Endodermal cell (in vitro differentiated cells): Measurements from ENCODE around the gene AMY2B. TPM values are rescaled to one million over a fixed set of nuclear protein-coding genes. Genes with fewer than 3 reads are reported as not detected.
"Not testable (repeated sequence)": the region's sequence is repeated elsewhere in the genome, so short reads cannot be mapped to it uniquely, and the experiment has no call there.

Source experiments
- DNase-seq: peaks from one replicate; pipeline ENCODE4 v3.0.0-alpha.2; 2017
- H3K27ac ChIP-seq: 2 replicates; pipeline ENCODE4 v1.5.1; 2013; ENCODE audit warnings: mild to moderate bottlenecking, low read depth, low read length, moderate library complexity
- H3K27me3 ChIP-seq: 2 replicates; pipeline ENCODE4 v1.6.1; 2013; ENCODE audit warnings: mild to moderate bottlenecking, low read length, moderate library complexity; ENCODE audit not compliant: insufficient read depth, control insufficient read depth, poor library complexity, severe bottlenecking
- H3K36me3 ChIP-seq: 2 replicates; pipeline ENCODE4 v1.7.0; 2013; ENCODE audit warnings: mild to moderate bottlenecking, low read length, moderate library complexity; ENCODE audit not compliant: control insufficient read depth, insufficient read depth
- H3K4me1 ChIP-seq: one replicate; pipeline ENCODE4 v1.7.0; 2013; ENCODE audit warnings: low read length; ENCODE audit not compliant: control insufficient read depth, insufficient read depth
- H3K4me3 ChIP-seq: 2 replicates; pipeline ENCODE4 v1.5.1; 2013; ENCODE audit warnings: mild to moderate bottlenecking, low read length, moderate library complexity
- H3K9ac ChIP-seq: 2 replicates; pipeline ENCODE4 v1.6.1; 2013; ENCODE audit warnings: mild to moderate bottlenecking, low read length, moderate library complexity; ENCODE audit not compliant: poor library complexity, severe bottlenecking; ENCODE audit errors: extremely low read depth
- H3K9me3 ChIP-seq: 2 replicates; pipeline ENCODE4 v1.6.1; 2013; ENCODE audit warnings: mild to moderate bottlenecking, low read length, moderate library complexity; ENCODE audit not compliant: control insufficient read depth
- H3K27ac Mint-ChIP-seq: 2 replicates; pipeline ENCODE4 v1.8.0; 2020; ENCODE audit warnings: mixed read lengths
- H3K27me3 Mint-ChIP-seq: 2 replicates; pipeline ENCODE4 v1.8.0; 2021; ENCODE audit warnings: mild to moderate bottlenecking, mixed read lengths; ENCODE audit not compliant: insufficient read depth
- H3K36me3 Mint-ChIP-seq: 2 replicates; pipeline ENCODE4 v1.8.0; 2020; ENCODE audit warnings: low read depth, mixed read lengths
- H3K4me1 Mint-ChIP-seq: 2 replicates; pipeline ENCODE4 v1.8.0; 2020; ENCODE audit warnings: mixed read lengths
- H3K4me3 Mint-ChIP-seq: 2 replicates; pipeline ENCODE4 v1.8.0; 2020; ENCODE audit warnings: mild to moderate bottlenecking, moderate library complexity, mixed read lengths
- H3K9me3 Mint-ChIP-seq: 2 replicates; pipeline ENCODE4 v1.8.0; 2020; ENCODE audit warnings: mild to moderate bottlenecking, mixed read lengths
- WGBS, 2 experiments: methylation state at CpG; one replicate each; pipeline versions ENCODE4 v1.1.5 to v1.1.7; 2013; ENCODE audit warnings: missing lambda C conversion rate in 2 of 2, mixed read lengths in 1 of 2; ENCODE audit not compliant: insufficient coverage in 1 of 2, insufficient read length in 1 of 2; 5-methylcytosine and 5-hydroxymethylcytosine counted together
- total RNA-seq, 2 donors: library from RNA; stranded (reverse); fragmentation: NEBNext Ultra II Directional in 1 of 2; extraction: Animal tissue kit (Norgen Biotek cat#: 25700) in 1 of 2; gene quantifications; 2 replicates in 1 of 2; 3 replicates in 1 of 2; pipeline ENCODE4 v1.2.1, GENCODE V29; 2021
- TF ChIP-seq, protein P1 (sequence below): fragments of 200-600 bp; sonication (generic); conservative IDR thresholded peaks from 2 replicates; pipeline ENCODE4 v1.5.0; 2021; ENCODE audit warnings: antibody characterized with exemption, mild to moderate bottlenecking

The AMY2B gene
- total RNA-seq, 2 donors from 2014 or later: 1.6 to 3.1 TPM

DNA sequence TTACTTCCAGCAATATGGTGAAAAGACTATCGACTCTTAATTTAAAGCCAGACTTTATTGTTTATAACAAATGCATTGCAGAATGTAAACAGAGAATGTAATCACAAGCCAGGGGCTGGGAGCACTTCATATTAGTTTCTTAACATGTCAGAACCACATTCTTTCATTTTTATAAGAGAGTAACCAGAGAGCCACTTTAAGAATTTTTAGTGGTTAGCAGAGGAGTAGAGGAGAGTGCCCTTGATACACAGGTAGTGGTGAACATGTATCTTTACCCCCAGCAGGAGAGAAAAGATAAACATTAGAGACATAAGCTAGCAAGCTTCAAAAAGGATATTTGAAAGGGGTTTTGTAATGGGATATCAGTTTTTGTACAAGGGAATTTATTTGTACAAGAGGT is 11.1 kb downstream of the AMY2B start:
- no peak for DNase-seq
- H3K36me3 ChIP-seq: no peaks in the 10 kb centered on the region
- H3K4me3 ChIP-seq: no peak overlapping the region
- no peak overlapping the region for H3K4me3 Mint-ChIP-seq
- no peaks in the 10 kb centered on the region for H3K27me3 Mint-ChIP-seq
- peaks cover 4% of the 10 kb centered on the region for H3K9me3 ChIP-seq
- no peak overlapping the region for H3K9ac ChIP-seq
- WGBS, 2 experiments: 100% methylated on average over 1 of the region's 1 CpG; no CpG with 5 or more reads in 1 of the 2 experiments
- no peaks in the 10 kb centered on the region for H3K27me3 ChIP-seq
- no peaks in the 10 kb centered on the region for H3K4me1 Mint-ChIP-seq
- no peak overlapping the region for H3K27ac ChIP-seq
- no peaks in the 10 kb centered on the region for H3K4me1 ChIP-seq
- H3K27ac Mint-ChIP-seq: no peak overlapping the region
- no peaks in the 10 kb centered on the region for H3K36me3 Mint-ChIP-seq
- peaks cover 31% of the 10 kb centered on the region for H3K9me3 Mint-ChIP-seq
- TF ChIP-seq, protein P1, sequence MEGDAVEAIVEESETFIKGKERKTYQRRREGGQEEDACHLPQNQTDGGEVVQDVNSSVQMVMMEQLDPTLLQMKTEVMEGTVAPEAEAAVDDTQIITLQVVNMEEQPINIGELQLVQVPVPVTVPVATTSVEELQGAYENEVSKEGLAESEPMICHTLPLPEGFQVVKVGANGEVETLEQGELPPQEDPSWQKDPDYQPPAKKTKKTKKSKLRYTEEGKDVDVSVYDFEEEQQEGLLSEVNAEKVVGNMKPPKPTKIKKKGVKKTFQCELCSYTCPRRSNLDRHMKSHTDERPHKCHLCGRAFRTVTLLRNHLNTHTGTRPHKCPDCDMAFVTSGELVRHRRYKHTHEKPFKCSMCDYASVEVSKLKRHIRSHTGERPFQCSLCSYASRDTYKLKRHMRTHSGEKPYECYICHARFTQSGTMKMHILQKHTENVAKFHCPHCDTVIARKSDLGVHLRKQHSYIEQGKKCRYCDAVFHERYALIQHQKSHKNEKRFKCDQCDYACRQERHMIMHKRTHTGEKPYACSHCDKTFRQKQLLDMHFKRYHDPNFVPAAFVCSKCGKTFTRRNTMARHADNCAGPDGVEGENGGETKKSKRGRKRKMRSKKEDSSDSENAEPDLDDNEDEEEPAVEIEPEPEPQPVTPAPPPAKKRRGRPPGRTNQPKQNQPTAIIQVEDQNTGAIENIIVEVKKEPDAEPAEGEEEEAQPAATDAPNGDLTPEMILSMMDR: no peak

DNA sequence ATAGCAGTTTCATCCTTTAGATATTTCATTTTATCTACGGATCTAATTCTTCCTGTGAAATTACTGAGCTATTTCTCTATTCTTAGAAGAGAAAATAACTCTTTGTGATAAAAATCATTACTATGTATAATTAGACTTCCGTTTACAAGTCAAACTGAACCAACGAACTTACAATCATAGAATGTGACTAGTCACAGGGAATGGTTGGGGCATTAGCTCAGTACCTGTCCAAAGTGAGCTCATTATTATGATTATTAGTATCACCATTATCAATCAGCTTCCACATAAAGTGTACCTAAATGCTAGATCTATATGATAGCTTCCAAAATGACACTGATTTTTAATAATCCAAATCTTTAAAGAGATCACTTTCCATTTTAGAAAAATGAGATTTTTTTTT is 12.5 kb downstream of the AMY2B start:
- no peaks in the 10 kb centered on the region for H3K4me1 Mint-ChIP-seq
- H3K36me3 Mint-ChIP-seq: peaks cover 2% of the 10 kb centered on the region
- no peak for DNase-seq
- Histone ChIP-seq H3K36me3 (no peaks in the 10 kb centered on the region), H3K9me3 (peaks cover 17% of the 10 kb centered on the region), H3K4me1 (no peaks in the 10 kb centered on the region), H3K27me3 (no peaks in the 10 kb centered on the region), H3K27ac (no peak overlapping the region), H3K4me3 (no peak overlapping the region), H3K9ac (no peak overlapping the region)
- WGBS, 2 experiments: 100% methylated on average over 2 of the region's 3 CpGs; no CpG with 5 or more reads in 1 of the 2 experiments
- H3K27me3 Mint-ChIP-seq: no peaks in the 10 kb centered on the region
- H3K4me3 Mint-ChIP-seq: no peak overlapping the region
- H3K27ac Mint-ChIP-seq: no peak overlapping the region
- peaks cover 44% of the 10 kb centered on the region for H3K9me3 Mint-ChIP-seq
- TF ChIP-seq, protein P1: no peak

DNA sequence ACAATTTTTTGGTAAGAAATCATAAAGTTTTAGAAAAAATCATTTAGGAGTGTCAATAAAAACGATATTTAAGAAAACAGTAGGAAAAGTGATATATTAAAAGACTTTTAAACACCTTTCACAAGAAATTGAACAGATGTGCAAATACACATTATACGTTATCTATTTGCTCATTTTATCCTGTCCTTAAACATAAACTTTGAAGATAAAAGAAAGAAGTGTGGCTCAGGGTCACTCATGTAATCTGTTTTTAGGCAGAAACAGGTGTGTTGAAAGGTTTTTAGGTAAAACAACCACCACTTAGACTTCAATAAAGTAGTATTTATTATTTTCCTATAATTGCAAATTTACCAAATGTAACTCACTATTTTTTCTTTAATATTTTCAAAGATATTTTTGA is 13.1 kb downstream of the AMY2B start:
- TF ChIP-seq, protein P1: no peak
- Mint-ChIP-seq H3K27ac (no peak overlapping the region), H3K9me3 (peaks cover 46% of the 10 kb centered on the region), H3K4me1 (no peaks in the 10 kb centered on the region), H3K36me3 (peaks cover 2% of the 10 kb centered on the region), H3K4me3 (no peak overlapping the region), H3K27me3 (no peaks in the 10 kb centered on the region)
- Histone ChIP-seq H3K27ac (no peak overlapping the region), H3K9ac (no peak overlapping the region), H3K4me3 (no peak overlapping the region), H3K27me3 (no peaks in the 10 kb centered on the region), H3K9me3 (peaks cover 17% of the 10 kb centered on the region), H3K4me1 (no peaks in the 10 kb centered on the region), H3K36me3 (no peaks in the 10 kb centered on the region)
- 78% methylated on average over 1 of the region's 2 CpGs; no CpG with 5 or more reads in 1 of the 2 experiments for WGBS, 2 experiments
- DNase-seq: no peak

DNA sequence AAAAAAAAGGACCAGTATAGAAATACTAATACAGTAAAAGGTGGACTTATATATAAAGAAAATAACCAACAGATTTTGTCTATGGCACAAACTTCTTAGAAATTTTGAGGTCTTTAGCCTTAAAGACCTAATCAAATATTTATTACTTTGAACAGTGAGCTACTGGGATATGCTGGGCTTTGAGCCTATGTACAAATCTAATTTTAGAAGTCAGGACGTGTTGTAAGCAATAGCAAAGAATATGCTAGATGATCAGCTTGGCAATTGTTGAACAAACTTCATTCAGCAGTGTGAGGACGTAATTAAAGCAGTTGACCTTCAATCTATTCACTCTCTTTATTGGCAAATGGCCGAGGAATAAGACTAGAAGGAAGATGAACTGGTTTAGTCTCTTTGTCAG is 31.4 kb downstream of the AMY2B start:
- DNase-seq, H3K27me3 Mint-ChIP-seq, H3K4me3 ChIP-seq, H3K9me3 ChIP-seq, H3K9me3 Mint-ChIP-seq, H3K4me3 Mint-ChIP-seq, H3K36me3 ChIP-seq, H3K27ac Mint-ChIP-seq, H3K36me3 Mint-ChIP-seq, H3K4me1 Mint-ChIP-seq, H3K27ac ChIP-seq, H3K4me1 ChIP-seq, H3K27me3 ChIP-seq, H3K9ac ChIP-seq: not testable (repeated sequence)
- no CpG with 5 or more reads among the region's 3 CpGs for WGBS, 2 experiments
